Osteoblast (primary cell): ENCODE measurements around the gene DDX59. TPM values are rescaled to one million over a fixed set of nuclear protein-coding genes. Genes with fewer than 3 reads are reported as not detected.

Source experiments
- DNase-seq: peaks from one replicate; pipeline ENCODE4 v3.0.0; 2011; ENCODE audit warnings: low spot score, mixed read lengths; ENCODE audit not compliant: insufficient read length; ENCODE audit errors: missing footprints
- H2AFZ ChIP-seq: 2 replicates; pipeline ENCODE4 v1.6.0; 2011; ENCODE audit warnings: mild to moderate bottlenecking, low read length
- H3K27ac ChIP-seq: 2 replicates; pipeline ENCODE4 v1.5.1; 2011; ENCODE audit warnings: mild to moderate bottlenecking, low read depth, low read length, moderate library complexity
- H3K27me3 ChIP-seq: 2 replicates; pipeline ENCODE4 v1.6.0; 2012; ENCODE audit warnings: mild to moderate bottlenecking, control low read depth, inconsistent platforms, low read length, moderate library complexity; ENCODE audit not compliant: insufficient read depth
- H3K36me3 ChIP-seq: 2 replicates; pipeline ENCODE4 v1.5.1; 2011; ENCODE audit warnings: mild to moderate bottlenecking, low read length, control low read depth, moderate library complexity; ENCODE audit not compliant: insufficient read depth
- H3K4me1 ChIP-seq: 2 replicates; pipeline ENCODE4 v1.5.1; 2011; ENCODE audit warnings: mild to moderate bottlenecking, low read length, control low read depth, moderate library complexity; ENCODE audit not compliant: insufficient read depth
- H3K4me2 ChIP-seq: 2 replicates; pipeline ENCODE4 v1.6.0; 2011; ENCODE audit warnings: mild to moderate bottlenecking, low read length; ENCODE audit not compliant: insufficient read depth
- H3K4me3 ChIP-seq: fragments of 200-600 bp; sonication (generic); 3 replicates; pipeline ENCODE4 v1.5.1; 2012; ENCODE audit warnings: mild to moderate bottlenecking, low read length, inconsistent platforms; ENCODE audit not compliant: insufficient read depth
- H3K79me2 ChIP-seq: 2 replicates; pipeline ENCODE4 v1.6.0; 2012; ENCODE audit warnings: mild to moderate bottlenecking, low read length, control low read depth, inconsistent platforms; ENCODE audit not compliant: insufficient read depth
- H3K9me3 ChIP-seq: 2 replicates; pipeline ENCODE4 v1.5.1; 2011; ENCODE audit warnings: low read depth, low read length, control low read depth
- H4K20me1 ChIP-seq: 2 replicates; pipeline ENCODE4 v1.6.0; 2012; ENCODE audit warnings: mild to moderate bottlenecking, low read length, control low read depth; ENCODE audit not compliant: insufficient read depth
- CTCF ChIP-seq: IDR thresholded peaks from 2 replicates; pipeline ENCODE4 v1.5.1; 2011; ENCODE audit warnings: mild to moderate bottlenecking, low read depth, low read length, moderate library complexity; ENCODE audit errors: extremely low read depth
- total RNA-seq: library from RNA; depleted of rRNA; stranded (reverse); fragments of >200 nt; gene quantifications from 2 replicates; pipeline ENCODE4 v1.2.3, GENCODE V29; 2012

The DDX59 gene
- total RNA-seq, 1 donor = 11.9 TPM

GRCh38 chr1:200686620-200687019, 16.9 kb upstream of the DDX59 start:
- TF ChIP-seq CTCF = no peak
- Histone ChIP-seq H3K4me1 (no peaks in the 10 kb centered on the region), H4K20me1 (no peaks in the 10 kb centered on the region), H3K9me3 (no peaks in the 10 kb centered on the region), H3K27ac (no peak overlapping the region), H3K36me3 (no peaks in the 10 kb centered on the region), H2AFZ (no peak overlapping the region), H3K4me2 (no peak overlapping the region), H3K27me3 (no peaks in the 10 kb centered on the region), H3K79me2 (no peaks in the 10 kb centered on the region), H3K4me3 (no peak overlapping the region)
- DNase-seq = no peak

- H3K4me2 ChIP-seq = no peak overlapping the region
- DNase-seq = no peak
- no peak for TF ChIP-seq CTCF
- no peaks in the 10 kb centered on the region for H3K4me1 ChIP-seq
- H2AFZ ChIP-seq = peak overlapping the region; percentile 44
- H4K20me1 ChIP-seq = no peaks in the 10 kb centered on the region
- no peaks in the 10 kb centered on the region for H3K27me3 ChIP-seq
- H3K27ac ChIP-seq = no peak overlapping the region
- H3K36me3 ChIP-seq = no peaks in the 10 kb centered on the region
- H3K4me3 ChIP-seq = no peak overlapping the region
- no peaks in the 10 kb centered on the region for H3K79me2 ChIP-seq
- H3K9me3 ChIP-seq = no peaks in the 10 kb centered on the region
Observed at GRCh38 chr1:200684015-200684414, 14.3 kb upstream of the DDX59 start.

- no peak overlapping the region for H3K27ac ChIP-seq
- no peaks in the 10 kb centered on the region for H3K79me2 ChIP-seq
- no peak overlapping the region for H3K4me3 ChIP-seq
- no peak for DNase-seq
- no peaks in the 10 kb centered on the region for H3K9me3 ChIP-seq
- no peaks in the 10 kb centered on the region for H3K4me1 ChIP-seq
- H2AFZ ChIP-seq = no peak overlapping the region
- no peak for TF ChIP-seq CTCF
- H4K20me1 ChIP-seq = no peaks in the 10 kb centered on the region
- H3K27me3 ChIP-seq = no peaks in the 10 kb centered on the region
- no peaks in the 10 kb centered on the region for H3K36me3 ChIP-seq
- H3K4me2 ChIP-seq = no peak overlapping the region
Observed at GRCh38 chr1:200683298-200683697, 13.6 kb upstream of the DDX59 start.

GRCh38 chr1:200681231-200681630, 11.5 kb upstream of the DDX59 start:
- H3K79me2 ChIP-seq = no peaks in the 10 kb centered on the region
- H3K36me3 ChIP-seq = no peaks in the 10 kb centered on the region
- H3K4me1 ChIP-seq = no peaks in the 10 kb centered on the region
- no peak overlapping the region for H3K4me3 ChIP-seq
- no peak overlapping the region for H3K27ac ChIP-seq
- H2AFZ ChIP-seq = no peak overlapping the region
- no peaks in the 10 kb centered on the region for H4K20me1 ChIP-seq
- H3K27me3 ChIP-seq = no peaks in the 10 kb centered on the region
- no peak for TF ChIP-seq CTCF
- DNase-seq = no peak
- no peaks in the 10 kb centered on the region for H3K9me3 ChIP-seq
- H3K4me2 ChIP-seq = no peak overlapping the region
